ENCODE results near the gene TPCN1. TPM values are rescaled to one million over a fixed set of nuclear protein-coding genes. Genes with fewer than 3 reads are reported as not detected.
A peak's percentile ranks its signal among the peaks of the same experiment; 100 is the strongest.

Gene TPCN1
- total and polyA plus RNA-seq, 11 donors = 22.6 to 136 (median 80.5) TPM

- no peaks in the 10 kb centered on the region for H3K9me3 ChIP-seq
- H3K36me3 ChIP-seq = peaks cover 0 to 99% (median 69%) of the 10 kb centered on the region in 9 donors
- DNase-seq = peak in 2 of 5 donors; percentile 51
- peaks cover 0 to 4% (median 0%) of the 10 kb centered on the region in 12 donors for H3K4me1 ChIP-seq
- intact Hi-C loops (cut with DNase I) = loop anchor here in 5 of 10 donors (5.0 to 10.0 kb wide), 5 partner anchors 109 to 599 kb away; partner anchors contain the start of gene SDSL (in 1 of the 5)
- 76 to 90% (median 85%) methylated on average over 7 to 9 of the region's 9 CpGs for WGBS, 4 donors
- peak overlapping the region in 2 of 12 donors; percentile 6 to 30 for H3K27ac ChIP-seq
- no peaks in the 10 kb centered on the region for H3K27me3 ChIP-seq
- TF ChIP-seq, protein P1, sequence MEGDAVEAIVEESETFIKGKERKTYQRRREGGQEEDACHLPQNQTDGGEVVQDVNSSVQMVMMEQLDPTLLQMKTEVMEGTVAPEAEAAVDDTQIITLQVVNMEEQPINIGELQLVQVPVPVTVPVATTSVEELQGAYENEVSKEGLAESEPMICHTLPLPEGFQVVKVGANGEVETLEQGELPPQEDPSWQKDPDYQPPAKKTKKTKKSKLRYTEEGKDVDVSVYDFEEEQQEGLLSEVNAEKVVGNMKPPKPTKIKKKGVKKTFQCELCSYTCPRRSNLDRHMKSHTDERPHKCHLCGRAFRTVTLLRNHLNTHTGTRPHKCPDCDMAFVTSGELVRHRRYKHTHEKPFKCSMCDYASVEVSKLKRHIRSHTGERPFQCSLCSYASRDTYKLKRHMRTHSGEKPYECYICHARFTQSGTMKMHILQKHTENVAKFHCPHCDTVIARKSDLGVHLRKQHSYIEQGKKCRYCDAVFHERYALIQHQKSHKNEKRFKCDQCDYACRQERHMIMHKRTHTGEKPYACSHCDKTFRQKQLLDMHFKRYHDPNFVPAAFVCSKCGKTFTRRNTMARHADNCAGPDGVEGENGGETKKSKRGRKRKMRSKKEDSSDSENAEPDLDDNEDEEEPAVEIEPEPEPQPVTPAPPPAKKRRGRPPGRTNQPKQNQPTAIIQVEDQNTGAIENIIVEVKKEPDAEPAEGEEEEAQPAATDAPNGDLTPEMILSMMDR (IDR thresholded peaks at IDR 0.05) = no peak
- TF ChIP-seq POLR2A (IDR thresholded peaks at IDR 0.05) = no peak
- no peak overlapping the region for H3K4me3 ChIP-seq
- peak in 3 of 4 donors; percentile 5 to 72 (median 36) for ATAC-seq
Observed at GRCh38 chr12:113315358-113315757, 94.1 kb downstream of the TPCN1 start.

DNA sequence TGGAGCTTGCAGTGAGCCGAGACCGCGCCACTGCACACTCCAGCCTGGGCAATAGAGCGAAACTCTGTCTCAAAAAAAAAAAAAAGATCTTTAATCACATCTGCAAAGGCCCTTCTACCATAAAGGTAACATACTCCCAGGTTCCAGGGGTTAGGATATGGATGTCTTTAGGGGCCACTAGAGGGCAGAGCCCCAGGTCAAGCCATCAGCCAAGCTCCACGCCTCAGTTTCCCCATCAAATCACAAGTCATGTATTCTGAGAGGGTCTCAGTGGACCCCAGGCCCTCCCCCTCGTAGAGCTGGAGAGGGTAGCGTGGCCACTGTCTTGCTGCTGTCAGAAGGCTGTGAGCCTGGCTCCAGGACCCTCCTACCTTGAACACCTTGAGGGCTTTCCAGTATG, 94.9 kb downstream of the TPCN1 start:
- Histone ChIP-seq H3K27me3 (no peaks in the 10 kb centered on the region), H3K27ac (no peak overlapping the region), H3K4me1 (peaks cover 0 to 4% (median 0%) of the 10 kb centered on the region in 12 donors), H3K4me3 (no peak overlapping the region), H3K36me3 (peaks cover 0 to 99% (median 73%) of the 10 kb centered on the region in 9 donors), H3K9me3 (no peaks in the 10 kb centered on the region)
- WGBS, 4 donors = 95 to 100% (median 98%) methylated on average over 7 of the region's 7 CpGs
- TF ChIP-seq, protein P1 (IDR thresholded peaks at IDR 0.05) = no peak
- no peak for TF ChIP-seq POLR2A (IDR thresholded peaks at IDR 0.05)
- ATAC-seq (no peak), DNase-seq (no peak)
- intact Hi-C loops (cut with DNase I) = loop anchor here in 5 of 10 donors (5.0 to 10.0 kb wide), 5 partner anchors 109 to 599 kb away; partner anchors contain the start of gene SDSL (in 1 of the 5)

- peaks cover 0 to 95% (median 70%) of the 10 kb centered on the region in 9 donors for H3K36me3 ChIP-seq
- DNase-seq = no peak
- H3K4me1 ChIP-seq = peaks cover 0 to 4% (median 0%) of the 10 kb centered on the region in 12 donors
- H3K9me3 ChIP-seq = peaks cover 0 to 8% (median 0%) of the 10 kb centered on the region in 12 donors
- no peak for ATAC-seq
- no peak overlapping the region for H3K27ac ChIP-seq
- WGBS, 4 donors = 91 to 96% (median 94%) methylated on average over 6 of the region's 6 CpGs
- no peaks in the 10 kb centered on the region for H3K27me3 ChIP-seq
- H3K4me3 ChIP-seq = no peak overlapping the region
- intact Hi-C loops (cut with DNase I) = loop anchor here in 5 of 10 donors (5.0 to 10.0 kb wide), 5 partner anchors 108 to 598 kb away; partner anchors contain the start of gene SDSL (in 1 of the 5)
- TF ChIP-seq, protein P1 (IDR thresholded peaks at IDR 0.05) = no peak
- no peak for TF ChIP-seq POLR2A (IDR thresholded peaks at IDR 0.05)
Observed at GRCh38 chr12:113317122-113317521, 95.9 kb downstream of the TPCN1 start.

- H3K27me3 ChIP-seq = no peaks in the 10 kb centered on the region
- no peak overlapping the region for H3K27ac ChIP-seq
- no peak for DNase-seq
- H3K4me1 ChIP-seq = peaks cover 0 to 8% (median 0%) of the 10 kb centered on the region in 12 donors
- intact Hi-C loops (cut with DNase I) = loop anchor here in 5 of 10 donors (5.0 to 10.0 kb wide), 5 partner anchors 107 to 597 kb away; partner anchors contain the start of gene SDSL (in 1 of the 5)
- WGBS, 4 donors = 95 to 100% (median 98%) methylated on average over 4 of the region's 4 CpGs
- peaks cover 0 to 90% (median 64%) of the 10 kb centered on the region in 9 donors for H3K36me3 ChIP-seq
- no peak overlapping the region for H3K4me3 ChIP-seq
- peaks cover 0 to 17% (median 0%) of the 10 kb centered on the region in 12 donors for H3K9me3 ChIP-seq
- no peak for TF ChIP-seq POLR2A (IDR thresholded peaks at IDR 0.05)
- TF ChIP-seq, protein P1 (IDR thresholded peaks at IDR 0.05) = no peak
- no peak for ATAC-seq
Observed at GRCh38 chr12:113318046-113318656, 96.9 kb downstream of the TPCN1 start.
